NCI-H748 (cell line): ENCODE results near the gene JMY.
A peak's percentile ranks its signal among the peaks of the same experiment; 100 is the strongest.

Source experiments
- DNase-seq: peaks from one replicate; lab custom pipeline; 2025; ENCODE audit not compliant: unreplicated experiment; lab: John Stamatoyannopoulos, UW

Gene JMY

DNA sequence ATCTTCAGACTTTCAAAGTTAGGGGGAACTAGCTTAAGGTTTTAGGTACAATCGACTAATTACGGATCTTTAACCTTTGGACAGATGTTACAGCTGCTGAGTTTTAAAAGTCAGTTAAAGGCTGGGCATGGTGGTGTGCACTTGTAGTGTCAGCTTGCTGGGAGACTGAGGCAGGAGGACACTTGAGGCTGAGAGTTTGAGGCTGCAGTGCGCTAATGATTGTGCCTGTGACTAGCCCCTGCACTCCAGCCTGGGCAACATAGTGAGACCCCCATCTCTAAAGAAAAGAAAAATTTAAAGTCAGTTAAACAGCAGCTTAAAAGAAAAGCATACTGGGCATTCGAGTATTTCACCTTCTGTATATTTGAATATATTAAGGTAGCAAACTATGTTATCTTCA lies 51.4 kb downstream of the JMY start:
- DNase-seq: no peak

DNA sequence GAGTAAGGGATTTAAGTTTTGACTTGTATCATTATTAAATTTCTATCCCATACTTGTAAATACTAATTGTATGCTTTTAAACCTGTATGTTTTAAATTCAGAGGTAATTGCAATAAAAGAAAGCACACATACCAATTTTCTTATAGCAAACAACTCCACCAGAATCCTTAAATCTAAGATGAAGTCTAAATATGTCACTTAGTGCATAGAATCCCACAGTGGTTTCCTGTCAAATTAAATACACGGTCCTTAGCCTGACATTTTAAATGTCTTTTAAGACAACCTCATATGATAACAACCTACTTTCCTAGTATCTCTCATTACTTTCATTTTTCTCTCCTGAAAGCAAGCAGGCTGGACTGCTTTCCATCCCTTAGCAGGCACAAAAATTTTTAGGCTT lies 52.0 kb downstream of the JMY start:
- DNase-seq: no peak

DNA sequence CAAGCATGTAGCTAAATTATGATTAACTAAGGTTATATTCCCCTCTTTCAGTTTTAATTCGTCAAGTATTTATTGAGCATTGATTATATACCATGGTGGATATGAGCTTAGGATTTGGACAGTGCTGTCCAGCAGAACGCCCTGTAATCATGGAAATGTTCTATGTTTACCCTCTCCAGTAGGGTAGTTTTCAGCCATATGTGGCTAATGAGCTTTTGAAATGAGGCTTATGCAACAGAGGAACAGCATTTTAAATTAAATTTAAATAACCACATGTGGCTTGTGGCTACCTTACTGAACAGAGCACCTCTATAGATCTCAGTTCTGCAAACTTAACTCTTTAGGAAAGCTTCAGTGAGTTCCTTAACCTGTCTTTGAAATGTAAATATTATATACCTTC lies 59.1 kb downstream of the JMY start:
- DNase-seq: no peak

DNA sequence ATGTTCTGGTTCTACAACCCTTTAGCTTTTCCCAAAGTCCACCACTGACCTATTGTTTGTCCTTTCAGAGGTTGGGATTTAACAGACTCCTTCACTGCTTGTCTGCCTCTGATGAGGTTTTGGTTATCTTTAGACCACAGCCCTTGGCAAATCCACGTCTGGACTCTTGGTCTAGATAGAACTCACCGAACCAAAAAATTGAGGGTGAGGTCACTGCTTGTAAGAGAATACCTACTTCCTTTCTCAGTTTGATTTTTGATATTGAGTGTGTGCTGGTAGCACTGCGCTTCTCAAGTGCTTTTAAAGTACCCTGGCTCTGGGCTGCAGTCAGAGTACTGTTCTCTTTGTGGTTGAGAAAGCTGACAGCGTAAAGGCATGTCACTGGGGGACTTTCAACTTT lies 61.7 kb downstream of the JMY start:
- DNase-seq: peak; percentile 26

DNA sequence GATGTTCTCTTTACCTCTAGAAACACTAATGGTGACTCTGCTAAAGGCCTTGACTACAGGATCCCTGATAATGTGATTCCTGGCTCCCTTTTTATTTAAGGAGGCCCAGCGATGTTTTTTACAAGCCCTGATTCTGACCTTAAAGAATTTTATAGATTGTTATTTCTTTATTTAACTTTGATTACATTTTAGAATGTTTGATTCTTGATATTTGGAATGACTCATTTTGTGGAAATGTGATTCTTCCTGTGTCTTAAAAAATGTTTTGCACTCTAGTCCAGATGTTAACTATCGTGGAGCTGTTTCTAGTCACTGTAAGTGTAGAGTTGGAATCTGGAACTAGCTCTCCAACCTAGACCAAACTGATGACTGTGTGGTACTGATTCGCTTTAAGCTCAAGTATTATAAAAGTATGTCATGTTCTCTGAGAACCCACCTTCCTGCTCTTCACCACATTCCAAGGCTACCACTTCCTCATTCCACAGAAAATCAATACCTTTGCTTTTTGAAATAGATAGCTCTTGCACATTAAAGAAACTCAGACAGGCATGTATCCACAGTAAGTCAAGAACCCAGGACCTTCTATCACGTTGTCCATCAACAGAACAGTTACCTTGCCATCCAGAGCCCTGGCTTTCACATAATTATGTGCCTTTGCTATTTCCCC lies 65.2 kb downstream of the JMY start:
- DNase-seq: no peak

DNA sequence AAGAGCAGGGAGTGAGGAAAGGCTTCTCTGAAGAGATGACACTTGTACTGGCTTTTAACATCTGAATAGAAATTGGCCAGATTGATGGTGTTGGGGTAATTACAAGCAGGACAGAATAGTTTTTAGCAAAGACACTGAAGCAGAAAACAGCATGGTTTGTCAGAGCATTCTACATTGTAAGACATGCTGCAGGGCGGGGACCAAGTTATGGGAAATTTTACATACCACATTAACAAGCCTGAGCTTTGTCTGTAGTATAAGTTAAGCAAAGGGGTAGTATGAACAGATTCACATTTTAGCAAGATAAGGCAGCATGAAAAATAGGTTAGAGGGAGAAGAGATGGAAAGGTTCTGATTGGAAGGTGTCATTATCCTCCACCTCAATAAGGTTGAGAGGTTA lies 66.5 kb downstream of the JMY start:
- no peak for DNase-seq

DNA sequence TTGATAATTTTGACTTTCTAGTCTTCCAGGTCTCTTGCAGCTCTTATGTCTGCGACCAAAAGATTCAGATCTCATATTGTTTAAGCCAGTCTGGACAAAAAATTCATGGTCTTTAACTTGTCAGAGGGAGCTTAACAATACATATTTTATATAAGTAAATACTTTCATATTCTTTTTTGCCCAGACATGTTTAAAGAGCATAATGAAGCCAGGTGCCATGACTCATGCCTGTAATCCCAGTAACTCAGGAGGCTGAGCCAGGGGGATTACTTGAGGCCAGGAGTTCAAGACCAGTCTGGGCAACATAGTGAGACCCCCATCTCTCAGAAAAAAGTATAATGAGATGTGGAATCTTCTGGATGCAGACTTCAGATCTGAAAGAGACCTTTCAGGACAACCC lies 69.8 kb downstream of the JMY start:
- no peak for DNase-seq

DNA sequence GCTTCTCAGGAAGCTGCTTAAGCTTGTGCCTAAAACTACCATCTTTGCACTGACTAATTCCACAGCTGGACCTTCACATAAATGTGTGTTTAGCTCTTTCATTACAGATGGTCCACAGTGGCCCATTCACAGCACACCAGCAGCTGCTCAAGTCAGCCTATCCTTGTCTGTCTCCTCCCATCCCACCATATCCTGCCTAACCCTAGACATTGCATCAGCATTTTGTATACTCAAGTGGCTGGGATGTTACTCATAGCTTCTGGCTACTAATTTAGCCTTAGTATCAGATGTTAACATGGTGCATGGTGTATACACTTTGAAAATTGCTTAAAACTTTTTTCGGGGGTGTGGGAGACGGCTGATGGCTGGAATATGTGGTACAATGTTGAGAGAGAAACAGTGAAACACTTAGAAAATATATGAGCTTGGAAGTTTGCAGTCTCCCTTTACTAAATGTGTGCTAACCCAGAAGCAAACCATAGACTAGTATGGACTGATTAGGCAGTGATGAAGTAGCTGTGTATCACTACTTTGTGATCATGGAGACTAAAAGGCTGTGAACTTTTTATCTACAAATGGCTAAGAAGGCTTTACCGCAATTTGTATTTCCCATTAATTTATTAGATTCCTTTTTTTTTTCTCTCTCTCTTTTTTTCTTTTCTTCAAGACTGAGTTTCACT lies 83.1 kb downstream of the JMY start:
- DNase-seq: no peak

DNA sequence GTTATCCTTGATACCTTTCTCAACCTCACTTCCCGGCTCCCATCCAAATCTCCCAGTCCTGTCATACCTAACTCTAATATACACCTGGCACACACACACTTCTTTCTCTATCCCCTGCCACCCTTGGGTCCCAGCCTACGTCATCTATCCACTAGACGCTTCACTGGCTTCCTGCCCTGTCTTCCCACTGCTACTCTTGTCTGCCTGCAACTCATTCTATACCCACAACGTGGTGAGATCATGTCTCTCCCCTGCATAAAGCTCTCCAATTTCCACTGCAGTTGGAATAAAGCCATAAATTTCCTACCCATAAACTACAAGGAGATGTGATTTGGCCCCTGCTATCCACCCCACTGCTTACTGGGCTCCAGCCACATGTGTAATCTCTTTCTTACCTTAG lies 93.5 kb downstream of the JMY start:
- DNase-seq: no peak

DNA sequence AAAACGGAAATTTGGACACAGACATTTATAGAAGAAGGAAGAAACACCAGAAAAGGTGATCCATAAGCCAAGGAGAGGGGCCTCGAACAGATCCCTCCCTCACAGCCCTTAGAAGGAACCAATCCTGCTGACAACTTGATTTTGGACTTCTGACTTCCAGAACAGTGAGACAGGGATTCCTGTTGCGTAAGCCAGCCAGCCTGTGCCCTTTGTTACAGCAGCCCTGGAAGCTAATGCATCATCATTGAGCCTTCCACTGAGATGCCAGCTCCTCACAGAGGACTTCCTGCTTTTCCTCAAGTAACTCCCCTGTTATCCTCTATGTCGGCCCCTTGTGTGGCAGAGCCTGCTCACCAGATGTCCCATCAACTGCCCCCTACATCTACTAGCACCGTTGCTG lies 94.1 kb downstream of the JMY start:
- DNase-seq: no peak

DNA sequence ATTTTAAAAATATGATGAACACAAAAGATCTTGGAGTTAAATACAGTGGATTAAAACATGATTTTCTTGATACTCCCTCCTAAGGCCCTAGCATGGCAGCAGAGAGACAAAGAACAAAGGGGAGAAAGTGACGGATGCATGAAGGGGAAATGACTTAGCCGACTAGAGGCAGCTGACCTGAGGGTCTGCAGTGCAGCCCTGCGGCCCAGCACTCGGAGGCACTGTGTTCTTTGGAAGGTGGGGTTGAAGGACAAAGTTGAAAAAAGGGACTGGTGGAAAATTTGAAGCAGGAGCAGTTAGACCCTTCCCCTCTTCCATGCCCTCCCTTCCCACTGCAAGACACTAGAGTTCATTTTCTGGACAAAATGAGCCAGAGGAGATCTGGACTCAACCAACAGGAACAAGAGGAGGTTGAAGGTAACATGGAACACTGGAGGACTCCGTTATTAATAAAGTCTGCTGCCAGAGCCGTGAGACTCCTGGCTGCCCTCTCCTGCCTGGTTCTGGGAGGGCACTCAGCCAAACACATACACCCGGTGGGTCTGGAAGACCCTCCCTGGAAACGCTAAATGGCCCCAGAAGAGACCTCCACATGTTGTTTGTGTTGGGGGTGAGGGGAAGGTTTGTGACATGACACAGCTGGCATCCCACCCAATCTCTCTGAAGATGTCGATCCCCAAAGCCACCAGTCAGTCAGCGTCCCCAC lies 98.1 kb downstream of the JMY start:
- DNase-seq: no peak

DNA sequence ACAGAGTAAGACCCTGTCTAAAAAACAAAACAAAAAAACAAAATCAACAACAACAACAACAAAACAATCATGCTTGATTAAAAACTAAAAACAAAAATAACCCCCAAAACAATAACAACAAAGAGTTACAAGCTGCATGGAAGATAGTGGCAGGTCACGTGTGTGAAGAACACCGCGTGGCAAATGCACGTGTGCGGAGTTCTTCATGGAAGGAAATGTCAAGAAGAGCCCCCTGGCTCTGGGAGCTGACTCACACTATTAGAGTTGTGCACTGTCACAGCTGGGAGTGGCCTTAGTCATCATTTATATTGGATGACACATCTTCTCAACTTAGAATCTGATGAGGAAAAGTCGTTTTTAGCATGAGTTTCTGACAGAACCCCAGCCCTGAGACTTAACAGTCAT lies 110.5 kb downstream of the JMY start:
- no peak for DNase-seq

DNA sequence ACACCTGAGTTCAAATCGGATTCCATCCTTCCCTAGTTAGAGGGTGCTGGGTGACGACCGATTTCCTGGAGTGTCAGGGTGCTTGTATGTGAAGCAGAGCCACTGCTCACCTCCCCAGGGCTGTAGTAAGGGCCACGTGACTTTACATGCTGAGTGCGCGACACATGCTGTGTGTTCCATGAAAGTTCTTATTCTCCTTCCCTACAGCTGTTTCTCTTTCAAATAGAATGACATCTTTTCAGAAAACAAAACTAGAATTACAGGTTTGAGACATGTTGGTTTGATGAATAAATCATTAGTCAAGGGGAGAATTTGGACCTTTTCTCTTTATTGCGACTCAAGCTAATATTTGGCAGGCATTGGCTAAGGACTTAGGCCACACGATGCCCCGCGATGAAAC lies 113.1 kb downstream of the JMY start:
- DNase-seq: no peak

DNA sequence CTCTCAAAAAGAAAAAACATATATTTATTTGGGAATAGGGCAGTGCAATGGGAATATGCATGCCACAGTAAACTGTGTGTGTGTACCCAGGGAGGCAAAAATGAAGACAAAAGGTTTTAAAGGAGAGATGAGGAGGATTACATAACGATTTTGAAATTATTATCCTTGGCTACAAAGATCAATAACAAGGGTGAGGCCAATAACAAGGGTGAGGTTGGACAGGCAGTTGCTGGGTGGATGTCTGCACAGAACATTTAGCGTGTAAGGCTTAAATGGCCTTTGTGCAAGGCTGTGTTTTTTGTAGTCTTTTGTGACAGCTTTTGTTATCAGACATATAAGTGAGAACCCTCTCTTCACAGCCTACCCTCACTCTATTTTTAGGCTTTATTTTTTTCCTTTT lies 114.0 kb downstream of the JMY start:
- no peak for DNase-seq

DNA sequence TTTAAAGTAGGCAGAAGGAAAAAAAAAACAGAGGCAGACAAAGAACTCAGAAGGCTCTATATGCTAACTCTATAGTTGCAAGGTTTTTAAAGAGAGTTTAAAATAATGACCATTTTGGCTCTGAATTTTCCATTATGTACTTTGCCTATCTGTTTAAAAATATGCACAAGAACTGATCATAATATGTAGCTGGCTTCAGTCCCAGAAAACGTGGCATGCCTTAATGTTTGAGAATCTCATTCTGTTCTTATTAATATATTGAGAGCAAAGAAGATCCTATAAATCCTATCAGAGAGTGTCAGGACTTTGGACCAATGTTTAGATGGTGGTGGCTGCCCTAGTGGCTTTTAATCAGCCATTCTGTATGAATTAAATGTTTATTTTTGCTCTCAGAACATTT lies 121.5 kb downstream of the JMY start:
- DNase-seq: no peak
